Caco-2 (cell line): ENCODE results near the gene IGSF10. TPM values are rescaled to one million over a fixed set of nuclear protein-coding genes. Genes with fewer than 3 reads are reported as not detected.

Experiments
- BruUV-seq: library from RNA; stranded (reverse); fragments of 400-500 nt; replicated peaks from 2 replicates; lab custom pipeline; 2021; lab: Mats Ljungman, UMichigan
- CTCF ChIA-PET: fragments of 300-600 bp; sonication (Branson Sonifier 250); formaldehyde crosslinking; loops from one replicate; lab custom pipeline; 2022; ENCODE audit warnings: antibody characterized with exemption; lab: Charles Lee
- POLR2A ChIA-PET: fragments of 300-600 bp; sonication (Branson Sonifier 250); formaldehyde crosslinking; loops from one replicate; lab custom pipeline; 2022; ENCODE audit warnings: antibody characterized with exemption; lab: Charles Lee
- DNase-seq, 2 experiments: peaks; one replicate each; pipeline versions ENCODE4 v3.0.0 to v3.0.0-alpha.2; 2020 to 2022
- H3K27me3 ChIP-seq: replicated peaks from 2 replicates; pipeline ENCODE4 v1.6.0; 2011; ENCODE audit warnings: low read length; ENCODE audit not compliant: control insufficient read depth, insufficient read depth
- H3K36me3 ChIP-seq: 2 replicates; pipeline ENCODE4 v1.5.1; 2011; ENCODE audit warnings: low read length; ENCODE audit not compliant: control insufficient read depth, insufficient read depth
- H3K4me1 ChIP-seq: fragments of 250-450 bp; sonication (Bioruptor Pico); 2 replicates; pipeline ENCODE4 v1.5.1; 2020; ENCODE audit warnings: mild to moderate bottlenecking
- H3K4me3 ChIP-seq: 2 replicates; pipeline ENCODE4 v1.5.1; 2011; ENCODE audit warnings: low read depth, mild to moderate bottlenecking, control low read depth, low read length
- H3K9me3 ChIP-seq: fragments of 250-450 bp; sonication (Bioruptor Pico); 2 replicates; pipeline ENCODE4 v1.5.1; 2020; ENCODE audit warnings: mild to moderate bottlenecking, moderate library complexity
- H3K27ac Mint-ChIP-seq: one replicate; pipeline ENCODE4 v1.8.0; 2022; ENCODE audit warnings: mixed read lengths; ENCODE audit not compliant: unreplicated experiment
- H3K27me3 Mint-ChIP-seq: one replicate; pipeline ENCODE4 v1.8.0; 2022; ENCODE audit warnings: mixed read lengths; ENCODE audit not compliant: insufficient read depth, unreplicated experiment
- H3K36me3 Mint-ChIP-seq: one replicate; pipeline ENCODE4 v1.8.0; 2022; ENCODE audit warnings: mild to moderate bottlenecking, mixed read lengths; ENCODE audit not compliant: insufficient read depth, unreplicated experiment
- H3K4me1 Mint-ChIP-seq: one replicate; pipeline ENCODE4 v1.8.0; 2022; ENCODE audit warnings: low read depth, mixed read lengths; ENCODE audit not compliant: unreplicated experiment
- H3K4me3 Mint-ChIP-seq: one replicate; pipeline ENCODE4 v1.8.0; 2022; ENCODE audit warnings: mild to moderate bottlenecking, moderate library complexity, mixed read lengths; ENCODE audit not compliant: unreplicated experiment
- H3K9me3 Mint-ChIP-seq: one replicate; pipeline ENCODE4 v1.8.0; 2022; ENCODE audit warnings: mixed read lengths; ENCODE audit not compliant: unreplicated experiment
- intact Hi-C: fragments of 100-400 bp; cut with micrococcal nuclease; formaldehyde crosslinking; loops from one replicate; pipeline ENCODE4 v1.10.0; 2022; ENCODE audit not compliant: unreplicated experiment
- total RNA-seq: library from RNA; stranded (reverse); gene quantifications from 2 replicates; pipeline ENCODE4 v1.2.3, GENCODE V29; 2022
- TF ChIP-seq, protein P1 (sequence below), 2 experiments: fragments of 200-600 bp in 1 of 2; IDR thresholded peaks; 1 replicate in 1 of 2; 2 replicates in 1 of 2; pipeline versions ENCODE4 v1.5.1 to v1.8.0; 2011 to 2022; ENCODE audit warnings: antibody characterized with exemption in 1 of 2, control low read depth in 1 of 2, inconsistent platforms in 1 of 2, low read depth in 1 of 2, low read length in 1 of 2, mild to moderate bottlenecking in 1 of 2, moderate library complexity in 1 of 2; ENCODE audit not compliant: insufficient read depth in 1 of 2, severe bottlenecking in 1 of 2, unreplicated experiment in 1 of 2

The IGSF10 gene
- total RNA-seq, 1 experiment from 2014 or later, result 2.6 TPM

DNA sequence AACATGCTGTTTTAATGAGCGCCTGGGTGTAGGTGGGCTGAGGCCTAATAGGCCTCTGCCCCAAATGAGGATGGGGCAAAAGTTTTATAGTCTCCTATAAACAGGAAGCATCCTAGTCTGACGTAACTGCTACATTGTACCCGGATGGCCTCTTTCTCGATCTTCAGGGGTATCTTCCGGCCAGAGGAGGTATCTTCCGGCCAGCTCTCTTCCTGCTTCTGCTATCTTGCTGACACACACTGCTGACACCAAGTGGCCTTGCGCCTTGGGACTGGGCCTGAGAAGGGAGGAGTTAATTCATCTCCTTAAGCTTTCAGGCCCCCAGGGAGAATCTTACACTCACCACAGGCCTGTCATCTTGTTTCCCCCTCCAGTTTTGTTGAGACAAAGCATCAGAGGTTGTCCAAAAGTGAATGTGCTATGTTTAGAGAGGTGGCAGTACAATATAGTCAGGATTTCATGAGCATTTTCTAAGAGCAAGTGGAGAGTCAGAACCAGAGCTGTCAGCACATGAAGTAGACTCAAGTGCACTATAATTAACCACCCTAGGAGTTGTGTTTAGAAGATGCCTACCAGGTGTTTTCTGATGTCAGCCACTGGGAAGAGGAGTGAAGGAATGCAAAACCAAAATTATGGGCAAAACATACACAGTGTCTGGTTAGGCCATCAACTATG is 15.6 kb upstream of the IGSF10 start:
- H3K4me3 Mint-ChIP-seq, result no peak overlapping the region
- no peaks in the 10 kb centered on the region for H3K27me3 ChIP-seq
- H3K4me1 ChIP-seq, result 0 out of 2 replicates have a peak, but pooled peaks cover 5% of the 10 kb centered on the region
- no peaks in the 10 kb centered on the region for H3K36me3 Mint-ChIP-seq
- TF ChIP-seq, protein P1, sequence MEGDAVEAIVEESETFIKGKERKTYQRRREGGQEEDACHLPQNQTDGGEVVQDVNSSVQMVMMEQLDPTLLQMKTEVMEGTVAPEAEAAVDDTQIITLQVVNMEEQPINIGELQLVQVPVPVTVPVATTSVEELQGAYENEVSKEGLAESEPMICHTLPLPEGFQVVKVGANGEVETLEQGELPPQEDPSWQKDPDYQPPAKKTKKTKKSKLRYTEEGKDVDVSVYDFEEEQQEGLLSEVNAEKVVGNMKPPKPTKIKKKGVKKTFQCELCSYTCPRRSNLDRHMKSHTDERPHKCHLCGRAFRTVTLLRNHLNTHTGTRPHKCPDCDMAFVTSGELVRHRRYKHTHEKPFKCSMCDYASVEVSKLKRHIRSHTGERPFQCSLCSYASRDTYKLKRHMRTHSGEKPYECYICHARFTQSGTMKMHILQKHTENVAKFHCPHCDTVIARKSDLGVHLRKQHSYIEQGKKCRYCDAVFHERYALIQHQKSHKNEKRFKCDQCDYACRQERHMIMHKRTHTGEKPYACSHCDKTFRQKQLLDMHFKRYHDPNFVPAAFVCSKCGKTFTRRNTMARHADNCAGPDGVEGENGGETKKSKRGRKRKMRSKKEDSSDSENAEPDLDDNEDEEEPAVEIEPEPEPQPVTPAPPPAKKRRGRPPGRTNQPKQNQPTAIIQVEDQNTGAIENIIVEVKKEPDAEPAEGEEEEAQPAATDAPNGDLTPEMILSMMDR (IDR thresholded peaks at IDR 0.05; ENCODE audit: insufficient read depth in 1 of 2, low read depth in 1 of 2, low read length in 1 of 2, severe bottlenecking in 1 of 2, unreplicated experiment in 1 of 2), result no peak
- H3K36me3 ChIP-seq, result no peaks in the 10 kb centered on the region
- H3K4me3 ChIP-seq, result no peak overlapping the region
- H3K9me3 ChIP-seq, result no peaks in the 10 kb centered on the region
- no peak for DNase-seq
- ChIA-PET CTCF (no interaction called here), POLR2A (no interaction called here)
- no peaks in the 10 kb centered on the region for H3K4me1 Mint-ChIP-seq
- no TSS peak for BruUV-seq
- intact Hi-C loops, result no loop called here
- H3K27ac Mint-ChIP-seq, result no peak overlapping the region
- no peaks in the 10 kb centered on the region for H3K27me3 Mint-ChIP-seq
- H3K9me3 Mint-ChIP-seq, result peaks cover under 1% of the 10 kb centered on the region

DNA sequence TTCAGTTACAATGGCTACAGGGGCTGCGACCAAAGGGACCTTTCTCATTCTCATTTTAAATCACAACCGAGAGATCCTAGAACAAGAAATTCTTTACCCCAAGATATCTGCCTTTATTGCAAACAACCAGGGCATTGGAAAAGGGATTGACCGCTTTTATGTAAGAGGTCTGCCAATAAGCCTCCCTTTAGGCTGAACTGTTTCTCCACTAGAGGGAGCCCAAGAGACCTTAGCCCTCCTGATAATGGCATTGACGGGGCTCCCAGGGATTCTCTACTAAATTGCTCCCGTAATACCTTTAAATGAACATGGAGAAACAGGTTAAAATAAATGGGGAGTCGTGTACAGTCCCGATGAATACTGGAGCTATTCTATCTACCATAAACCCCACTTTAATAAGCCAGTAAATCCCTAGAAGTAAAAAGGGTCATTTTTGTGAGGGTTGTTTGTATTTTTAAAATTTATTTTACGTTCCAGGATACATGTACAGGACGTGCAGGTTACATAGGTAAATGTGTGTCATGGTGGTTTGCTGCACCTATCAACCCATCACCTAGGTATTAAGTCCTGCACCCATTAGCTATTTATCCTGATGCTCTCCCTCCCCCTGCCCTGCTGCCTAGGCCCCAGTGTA is 7.5 kb upstream of the IGSF10 start:
- DNase-seq, result peak; percentile 54 to 78
- Mint-ChIP-seq H3K4me3 (no peak overlapping the region), H3K9me3 (peaks cover 12% of the 10 kb centered on the region), H3K27me3 (no peaks in the 10 kb centered on the region), H3K27ac (no peak overlapping the region), H3K36me3 (no peaks in the 10 kb centered on the region), H3K4me1 (no peaks in the 10 kb centered on the region)
- Histone ChIP-seq H3K36me3 (no peaks in the 10 kb centered on the region), H3K27me3 (no peaks in the 10 kb centered on the region), H3K4me3 (no peak overlapping the region), H3K9me3 (no peaks in the 10 kb centered on the region; the same call in 1 of the 2 replicates), H3K4me1 (no peaks in the 10 kb centered on the region)
- ChIA-PET CTCF (interaction anchor here (1.0 to 1.2 kb wide), 2 partner anchors 369 to 370 kb away, joined by 6 to 8 read pairs; no protein-coding TSS in a partner anchor), POLR2A (no interaction called here)
- intact Hi-C loops, result loop anchor here (1.0 to 5.0 kb wide), 5 partner anchors 29 to 371 kb away; no protein-coding TSS in a partner anchor
- TF ChIP-seq, protein P1 (IDR thresholded peaks at IDR 0.05; ENCODE audit: insufficient read depth in 1 of 2, low read depth in 1 of 2, low read length in 1 of 2, severe bottlenecking in 1 of 2, unreplicated experiment in 1 of 2), result peak; percentile 77 to 90
- no TSS peak for BruUV-seq

DNA sequence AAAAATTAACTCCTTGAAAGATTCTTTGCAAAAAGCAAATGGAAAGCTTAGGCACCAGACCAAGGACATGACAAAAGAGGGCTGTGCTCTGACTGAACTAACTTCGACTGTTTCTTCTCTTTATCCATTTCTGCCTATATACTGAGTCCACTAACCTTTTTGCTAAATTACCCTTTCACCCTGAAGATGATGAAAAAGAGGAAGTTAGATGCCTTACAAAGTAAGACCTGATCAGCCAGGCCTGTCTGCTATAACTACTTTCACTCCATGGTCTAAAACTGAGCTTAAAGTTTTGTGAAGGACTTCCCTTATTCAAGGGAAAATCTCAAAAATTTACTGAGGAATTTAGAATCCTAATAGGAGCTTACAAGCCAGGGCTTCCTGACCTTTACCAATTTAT is 6.2 kb upstream of the IGSF10 start:
- Mint-ChIP-seq H3K27ac (no peak overlapping the region), H3K36me3 (no peaks in the 10 kb centered on the region), H3K27me3 (no peaks in the 10 kb centered on the region), H3K4me3 (no peak overlapping the region), H3K4me1 (no peaks in the 10 kb centered on the region), H3K9me3 (peaks cover 12% of the 10 kb centered on the region)
- no TSS peak for BruUV-seq
- Histone ChIP-seq H3K4me3 (no peak overlapping the region), H3K9me3 (no peaks in the 10 kb centered on the region; the same call in 1 of the 2 replicates), H3K36me3 (no peaks in the 10 kb centered on the region), H3K4me1 (peaks cover 10% of the 10 kb centered on the region), H3K27me3 (no peaks in the 10 kb centered on the region)
- ChIA-PET CTCF (interaction anchor here (2.1 kb wide), 1 partner anchor 372 kb away, joined by 4 read pairs; no protein-coding TSS in a partner anchor), POLR2A (no interaction called here)
- TF ChIP-seq, protein P1 (IDR thresholded peaks at IDR 0.05; ENCODE audit: insufficient read depth in 1 of 2, low read depth in 1 of 2, low read length in 1 of 2, severe bottlenecking in 1 of 2, unreplicated experiment in 1 of 2), result no peak
- intact Hi-C loops, result loop anchor here (5.0 kb wide), 2 partner anchors 115 to 170 kb away; no protein-coding TSS in a partner anchor
- no peak for DNase-seq
